NCI-H128 (cell line): ENCODE measurements around the gene NCOA7.
"Not testable (repeated sequence)": the region's sequence is repeated elsewhere in the genome, so short reads cannot be mapped to it uniquely, and the experiment has no call there.

ENCODE experiments used
- DNase-seq: peaks from one replicate; lab custom pipeline; 2025; ENCODE audit not compliant: unreplicated experiment; lab: John Stamatoyannopoulos, UW

Gene NCOA7

GRCh38 chr6:125791151-125791819, 525 bp downstream of the NCOA7 start:
- no peak for DNase-seq

GRCh38 chr6:125791820-125792165, 1.0 kb downstream of the NCOA7 start:
- no peak for DNase-seq

GRCh38 chr6:125792172-125792571, 1.4 kb downstream of the NCOA7 start:
- no peak for DNase-seq

- DNase-seq = no peak
These were observed 1.9 kb downstream of the NCOA7 start for GRCh38 chr6:125792680-125793079.

GRCh38 chr6:125793280-125793679, 2.5 kb downstream of the NCOA7 start:
- no peak for DNase-seq

- no peak for DNase-seq
These were observed 3.1 kb downstream of the NCOA7 start for GRCh38 chr6:125793863-125794262.

GRCh38 chr6:125794342-125795137, 3.8 kb downstream of the NCOA7 start:
- DNase-seq = no peak

- no peak for DNase-seq
These were observed 4.5 kb downstream of the NCOA7 start for GRCh38 chr6:125795301-125795700.

GRCh38 chr6:125797120-125797885, 6.5 kb downstream of the NCOA7 start:
- no peak for DNase-seq

GRCh38 chr6:125797886-125798444, 7.2 kb downstream of the NCOA7 start:
- DNase-seq = no peak

GRCh38 chr6:125798734-125799508, 8.2 kb downstream of the NCOA7 start:
- no peak for DNase-seq

- DNase-seq = no peak
These were observed 11.6 kb downstream of the NCOA7 start for GRCh38 chr6:125802383-125802782.

- DNase-seq = no peak
These were observed 12.2 kb downstream of the NCOA7 start for GRCh38 chr6:125802943-125803377.

- no peak for DNase-seq
These were observed 13.5 kb downstream of the NCOA7 start for GRCh38 chr6:125804264-125804663.

- not testable (repeated sequence) for DNase-seq
These were observed 14.2 kb downstream of the NCOA7 start for GRCh38 chr6:125804866-125805425.

GRCh38 chr6:125806813-125807212, 16.1 kb downstream of the NCOA7 start:
- no peak for DNase-seq

- no peak for DNase-seq
These were observed 16.5 kb downstream of the NCOA7 start for GRCh38 chr6:125807293-125807692.

- DNase-seq = no peak
These were observed 17.3 kb downstream of the NCOA7 start for GRCh38 chr6:125808060-125808459.

- no peak for DNase-seq
These were observed 17.8 kb downstream of the NCOA7 start for GRCh38 chr6:125808591-125808990.

- no peak for DNase-seq
These were observed 18.9 kb downstream of the NCOA7 start for GRCh38 chr6:125809570-125810170.
